Measurements from ENCODE around the gene TMEM238. TPM values are rescaled to one million over a fixed set of nuclear protein-coding genes. Genes with fewer than 3 reads are reported as not detected.
A peak's percentile ranks its signal among the peaks of the same experiment; 100 is the strongest.

The TMEM238 gene
- total and polyA plus RNA-seq, 2 donors (not counting 3 experiments of a cell fraction or from before 2014, with no cell fraction given): 0.18 to 0.35 TPM

DNA sequence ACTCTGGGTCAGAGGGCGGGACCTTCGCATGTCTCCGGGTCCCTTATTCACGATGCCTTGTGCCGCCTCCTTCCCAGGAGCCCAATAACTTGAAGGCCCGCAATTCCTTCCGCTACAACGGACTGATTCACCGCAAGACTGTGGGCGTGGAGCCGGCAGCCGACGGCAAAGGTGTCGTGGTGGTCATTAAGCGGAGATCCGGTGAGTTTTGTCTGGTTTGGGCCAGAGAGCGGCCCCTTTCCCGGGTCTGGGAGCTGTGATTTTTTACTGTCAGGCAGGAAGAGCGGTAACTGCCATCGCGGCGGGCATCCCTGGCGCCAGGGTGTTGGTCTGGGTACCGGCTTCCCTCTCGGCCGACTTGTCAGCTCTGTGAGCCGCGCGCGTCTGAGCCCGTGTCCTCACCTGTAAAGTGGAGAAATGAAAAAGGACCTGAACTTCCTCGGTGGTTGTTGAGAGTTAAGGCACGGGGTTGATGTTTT, 2.4 kb upstream of the TMEM238 start:
- POLR2A ChIA-PET: interaction anchor here (0.9 to 1.6 kb wide), 4 partner anchors 19 to 106 kb away, joined by 3 to 7 read pairs (median 4); partner anchors contain the start of genes HSPBP1 and UBE2S
- H3K9me3 ChIP-seq (replicated peaks; ENCODE audit: control insufficient read depth, insufficient read depth, low read length): no peaks in the 10 kb centered on the region
- no peaks in the 10 kb centered on the region for H3K9me1 ChIP-seq (replicated peaks; ENCODE audit: control insufficient read depth, extremely low read depth, insufficient read depth, low read length)
- H3K27me3 ChIP-seq (ENCODE audit: control insufficient read depth in 2 of 2, insufficient read depth in 2 of 2, low read length in 2 of 2): no peaks in the 10 kb centered on the region
- H4K20me1 ChIP-seq (replicated peaks; ENCODE audit: control insufficient read depth, extremely low read depth, insufficient read depth, low read length): peaks cover 4% of the 10 kb centered on the region
- peak overlapping the region; percentile 81 for H3K9ac ChIP-seq (replicated peaks; ENCODE audit: extremely low read depth, insufficient read depth, low read length)
- CTCF ChIA-PET: interaction anchor here (2.9 kb wide), 1 partner anchor 85 kb away, joined by 10 read pairs; no protein-coding TSS in a partner anchor
- peaks cover 31% of the 10 kb centered on the region for H3K4me1 ChIP-seq (ENCODE audit: control insufficient read depth, extremely low read depth, insufficient read depth, low read length)
- TF ChIP-seq, protein P1, sequence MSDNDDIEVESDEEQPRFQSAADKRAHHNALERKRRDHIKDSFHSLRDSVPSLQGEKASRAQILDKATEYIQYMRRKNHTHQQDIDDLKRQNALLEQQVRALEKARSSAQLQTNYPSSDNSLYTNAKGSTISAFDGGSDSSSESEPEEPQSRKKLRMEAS (IDR thresholded peaks at IDR 0.05; ENCODE audit: insufficient read depth, insufficient read length): no peak
- TF ChIP-seq MYC (IDR thresholded peaks at IDR 0.05; ENCODE audit: low read depth, low read length): no peak
- no peak for TF ChIP-seq EZH2 (IDR thresholded peaks at IDR 0.05; ENCODE audit: borderline replicate concordance, low read depth, low read length, severe bottlenecking)
- no peak for TF ChIP-seq POLR2AphosphoS5 (IDR thresholded peaks at IDR 0.05; ENCODE audit: insufficient read depth, low read depth, low read length)
- no peak for TF ChIP-seq POLR2A (IDR thresholded peaks at IDR 0.05; ENCODE audit: low read depth, low read length)
- TF ChIP-seq JUN (IDR thresholded peaks at IDR 0.05; ENCODE audit: borderline replicate concordance, insufficient read depth, insufficient read length, low read depth): no peak
- peaks cover 41% of the 10 kb centered on the region for H3K79me2 ChIP-seq (ENCODE audit: control insufficient read depth, insufficient read depth, low read length)
- H2AFZ ChIP-seq (ENCODE audit: low read depth, low read length): no peak overlapping the region
- H3K36me3 ChIP-seq (ENCODE audit: control insufficient read depth in 2 of 2, extremely low read depth in 1 of 2, insufficient read depth in 2 of 2, low read length in 2 of 2): peaks cover 14 to 30% of the 10 kb centered on the region in 2 experiments
- H3K4me2 ChIP-seq (ENCODE audit: insufficient read depth, low read length): peak overlapping the region; percentile 96
- no TSS peak for BruUV-seq (replicated peaks)
- intact Hi-C loops (cut with micrococcal nuclease): loop anchor here (10.0 kb wide), 2 partner anchors 218 to 242 kb away; partner anchors contain the start of genes TNNT1, ZNF524 and ZNF865
- FAIRE-seq (peak; percentile 33), DNase-seq (ENCODE audit: low read depth, low spot score) (no peak)
- peak overlapping the region; percentile 61 for H3K27ac ChIP-seq (ENCODE audit: insufficient read depth, low read depth, low read length)
- dilution Hi-C loops (cut with MboI; ENCODE audit: extremely low pct_ligation_motif_present, low sequenced_read_pairs): no loop called here
- H3K4me3 ChIP-seq (replicated peaks in 1 of 3; ENCODE audit: insufficient read depth in 1 of 3, low read depth in 1 of 3, low read length in 3 of 3): peak overlapping the region; percentile 33 to 69 (median 67)
